ENCODE measurements around the gene MLF1. TPM values are rescaled to one million over a fixed set of nuclear protein-coding genes. Genes with fewer than 3 reads are reported as not detected.

The MLF1 gene
- total RNA-seq, 1 experiment from 2014 or later = 22.3 TPM

DNA sequence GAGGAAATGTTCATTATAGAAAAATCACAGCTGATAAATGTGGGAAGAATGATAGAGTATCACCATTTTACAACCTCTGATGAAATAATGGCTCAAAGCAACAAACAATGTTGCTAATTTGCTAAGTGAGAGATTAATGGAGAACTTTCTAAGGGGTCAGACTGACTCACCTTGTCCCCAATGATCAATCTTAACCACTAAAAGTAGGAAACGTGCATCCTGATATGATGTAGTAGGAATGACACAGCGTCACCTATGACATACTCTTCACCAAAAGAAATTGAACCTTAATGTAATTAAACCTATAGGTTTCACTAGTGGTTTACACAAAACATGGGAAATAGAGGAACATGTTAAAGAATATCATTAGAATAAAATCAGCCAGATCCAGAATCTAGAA is 35.1 kb upstream of the MLF1 start (continued):
- TF ChIP-seq, protein P1, sequence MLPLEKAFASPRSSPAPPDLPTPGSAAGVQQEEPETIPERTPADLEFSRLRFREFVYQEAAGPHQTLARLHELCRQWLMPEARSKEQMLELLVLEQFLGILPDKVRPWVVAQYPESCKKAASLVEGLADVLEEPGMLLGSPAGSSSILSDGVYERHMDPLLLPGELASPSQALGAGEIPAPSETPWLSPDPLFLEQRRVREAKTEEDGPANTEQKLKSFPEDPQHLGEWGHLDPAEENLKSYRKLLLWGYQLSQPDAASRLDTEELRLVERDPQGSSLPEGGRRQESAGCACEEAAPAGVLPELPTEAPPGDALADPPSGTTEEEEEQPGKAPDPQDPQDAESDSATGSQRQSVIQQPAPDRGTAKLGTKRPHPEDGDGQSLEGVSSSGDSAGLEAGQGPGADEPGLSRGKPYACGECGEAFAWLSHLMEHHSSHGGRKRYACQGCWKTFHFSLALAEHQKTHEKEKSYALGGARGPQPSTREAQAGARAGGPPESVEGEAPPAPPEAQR (CRISPR knock-in tag; IDR thresholded peaks at IDR 0.05) = no peak
- TF ChIP-seq ZNF219 (CRISPR knock-in tag; IDR thresholded peaks at IDR 0.05; ENCODE audit: borderline replicate concordance) = no peak
- no peak for TF ChIP-seq ZNF263 (CRISPR knock-in tag; IDR thresholded peaks at IDR 0.05; ENCODE audit: low read depth)
- TF ChIP-seq, protein P2, sequence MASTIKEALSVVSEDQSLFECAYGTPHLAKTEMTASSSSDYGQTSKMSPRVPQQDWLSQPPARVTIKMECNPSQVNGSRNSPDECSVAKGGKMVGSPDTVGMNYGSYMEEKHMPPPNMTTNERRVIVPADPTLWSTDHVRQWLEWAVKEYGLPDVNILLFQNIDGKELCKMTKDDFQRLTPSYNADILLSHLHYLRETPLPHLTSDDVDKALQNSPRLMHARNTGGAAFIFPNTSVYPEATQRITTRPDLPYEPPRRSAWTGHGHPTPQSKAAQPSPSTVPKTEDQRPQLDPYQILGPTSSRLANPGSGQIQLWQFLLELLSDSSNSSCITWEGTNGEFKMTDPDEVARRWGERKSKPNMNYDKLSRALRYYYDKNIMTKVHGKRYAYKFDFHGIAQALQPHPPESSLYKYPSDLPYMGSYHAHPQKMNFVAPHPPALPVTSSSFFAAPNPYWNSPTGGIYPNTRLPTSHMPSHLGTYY (CRISPR knock-in tag; IDR thresholded peaks at IDR 0.05) = no peak
- TF ChIP-seq JAZF1 (CRISPR knock-in tag; IDR thresholded peaks at IDR 0.05) = no peak
- no peak for TF ChIP-seq JUN (CRISPR knock-in tag; IDR thresholded peaks at IDR 0.05)
- TF ChIP-seq OVOL2 (CRISPR knock-in tag; IDR thresholded peaks at IDR 0.05; ENCODE audit: borderline replicate concordance) = no peak

DNA sequence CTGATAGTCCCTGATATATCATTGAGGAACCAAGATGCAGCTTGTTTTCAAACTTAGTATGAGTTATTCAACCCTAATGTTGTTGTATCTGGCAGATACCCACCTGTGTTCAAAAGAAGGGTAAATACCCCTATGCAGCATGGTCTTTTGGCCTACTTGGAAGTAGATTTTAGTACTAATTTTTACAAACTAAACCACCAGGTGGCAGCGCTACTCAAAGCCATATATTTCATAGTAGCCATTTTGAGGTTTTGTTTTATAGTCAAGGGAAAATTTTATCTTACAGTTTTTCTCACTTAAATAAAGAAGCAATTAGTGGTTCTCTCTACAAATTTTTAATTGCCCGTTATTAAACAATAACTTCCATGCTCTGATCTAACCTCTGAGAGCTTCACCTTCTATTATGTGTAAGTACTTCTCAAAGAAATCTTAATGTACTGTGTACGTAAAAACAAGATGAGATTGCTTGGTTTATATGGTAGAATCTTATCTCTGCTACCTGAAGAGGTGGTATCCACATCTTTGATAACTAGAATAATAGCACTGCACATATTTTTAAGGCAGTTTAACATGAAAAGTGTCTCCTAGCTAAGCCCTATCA is 31.5 kb upstream of the MLF1 start:
- Mint-ChIP-seq H3K4me3 (no peak overlapping the region), H3K36me3 (no peaks in the 10 kb centered on the region), H3K27ac (no peak overlapping the region; the same call in 1 of the 2 replicates), H3K4me1 (no peaks in the 10 kb centered on the region), H3K27me3 (ENCODE audit: low read depth) (no peaks in the 10 kb centered on the region), H3K9me3 (no peaks in the 10 kb centered on the region)
- ATAC-seq (peak; percentile 78), DNase-seq (ENCODE audit: low spot score) (no peak)
- TF ChIP-seq, protein P3, sequence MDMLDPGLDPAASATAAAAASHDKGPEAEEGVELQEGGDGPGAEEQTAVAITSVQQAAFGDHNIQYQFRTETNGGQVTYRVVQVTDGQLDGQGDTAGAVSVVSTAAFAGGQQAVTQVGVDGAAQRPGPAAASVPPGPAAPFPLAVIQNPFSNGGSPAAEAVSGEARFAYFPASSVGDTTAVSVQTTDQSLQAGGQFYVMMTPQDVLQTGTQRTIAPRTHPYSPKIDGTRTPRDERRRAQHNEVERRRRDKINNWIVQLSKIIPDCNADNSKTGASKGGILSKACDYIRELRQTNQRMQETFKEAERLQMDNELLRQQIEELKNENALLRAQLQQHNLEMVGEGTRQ (CRISPR knock-in tag; IDR thresholded peaks at IDR 0.05) = no peak
- TF ChIP-seq ZNF232 (CRISPR knock-in tag; IDR thresholded peaks at IDR 0.05) (no peak), CREM (CRISPR knock-in tag; IDR thresholded peaks at IDR 0.05) (no peak), PRRX2 (CRISPR knock-in tag; IDR thresholded peaks at IDR 0.05) (no peak), FOXP1 (CRISPR knock-in tag; IDR thresholded peaks at IDR 0.05; ENCODE audit: borderline replicate concordance) (no peak), ZNF138 (CRISPR knock-in tag; conservative IDR thresholded peaks at IDR 0.05) (no peak), TEAD4 (CRISPR knock-in tag; IDR thresholded peaks at IDR 0.05) (no peak), OVOL2 (CRISPR knock-in tag; IDR thresholded peaks at IDR 0.05; ENCODE audit: borderline replicate concordance) (no peak), EMX1 (CRISPR knock-in tag; IDR thresholded peaks at IDR 0.05) (no peak), NR3C1 (CRISPR knock-in tag; conservative IDR thresholded peaks at IDR 0.05; ENCODE audit: low read depth) (no peak)
- TF ChIP-seq, protein P4, sequence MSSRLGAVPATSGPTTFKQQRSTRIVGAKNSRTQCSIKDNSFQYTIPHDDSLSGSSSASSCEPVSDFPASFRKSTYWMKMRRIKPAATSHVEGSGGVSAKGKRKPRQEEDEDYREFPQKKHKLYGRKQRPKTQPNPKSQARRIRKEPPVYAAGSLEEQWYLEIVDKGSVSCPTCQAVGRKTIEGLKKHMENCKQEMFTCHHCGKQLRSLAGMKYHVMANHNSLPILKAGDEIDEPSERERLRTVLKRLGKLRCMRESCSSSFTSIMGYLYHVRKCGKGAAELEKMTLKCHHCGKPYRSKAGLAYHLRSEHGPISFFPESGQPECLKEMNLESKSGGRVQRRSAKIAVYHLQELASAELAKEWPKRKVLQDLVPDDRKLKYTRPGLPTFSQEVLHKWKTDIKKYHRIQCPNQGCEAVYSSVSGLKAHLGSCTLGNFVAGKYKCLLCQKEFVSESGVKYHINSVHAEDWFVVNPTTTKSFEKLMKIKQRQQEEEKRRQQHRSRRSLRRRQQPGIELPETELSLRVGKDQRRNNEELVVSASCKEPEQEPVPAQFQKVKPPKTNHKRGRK (CRISPR knock-in tag; IDR thresholded peaks at IDR 0.05; ENCODE audit: borderline replicate concordance) = no peak
- TF ChIP-seq, protein P5, sequence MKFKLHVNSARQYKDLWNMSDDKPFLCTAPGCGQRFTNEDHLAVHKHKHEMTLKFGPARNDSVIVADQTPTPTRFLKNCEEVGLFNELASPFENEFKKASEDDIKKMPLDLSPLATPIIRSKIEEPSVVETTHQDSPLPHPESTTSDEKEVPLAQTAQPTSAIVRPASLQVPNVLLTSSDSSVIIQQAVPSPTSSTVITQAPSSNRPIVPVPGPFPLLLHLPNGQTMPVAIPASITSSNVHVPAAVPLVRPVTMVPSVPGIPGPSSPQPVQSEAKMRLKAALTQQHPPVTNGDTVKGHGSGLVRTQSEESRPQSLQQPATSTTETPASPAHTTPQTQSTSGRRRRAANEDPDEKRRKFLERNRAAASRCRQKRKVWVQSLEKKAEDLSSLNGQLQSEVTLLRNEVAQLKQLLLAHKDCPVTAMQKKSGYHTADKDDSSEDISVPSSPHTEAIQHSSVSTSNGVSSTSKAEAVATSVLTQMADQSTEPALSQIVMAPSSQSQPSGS (CRISPR knock-in tag; IDR thresholded peaks at IDR 0.05; ENCODE audit: borderline replicate concordance, low read depth) = no peak
- TF ChIP-seq, protein P6, sequence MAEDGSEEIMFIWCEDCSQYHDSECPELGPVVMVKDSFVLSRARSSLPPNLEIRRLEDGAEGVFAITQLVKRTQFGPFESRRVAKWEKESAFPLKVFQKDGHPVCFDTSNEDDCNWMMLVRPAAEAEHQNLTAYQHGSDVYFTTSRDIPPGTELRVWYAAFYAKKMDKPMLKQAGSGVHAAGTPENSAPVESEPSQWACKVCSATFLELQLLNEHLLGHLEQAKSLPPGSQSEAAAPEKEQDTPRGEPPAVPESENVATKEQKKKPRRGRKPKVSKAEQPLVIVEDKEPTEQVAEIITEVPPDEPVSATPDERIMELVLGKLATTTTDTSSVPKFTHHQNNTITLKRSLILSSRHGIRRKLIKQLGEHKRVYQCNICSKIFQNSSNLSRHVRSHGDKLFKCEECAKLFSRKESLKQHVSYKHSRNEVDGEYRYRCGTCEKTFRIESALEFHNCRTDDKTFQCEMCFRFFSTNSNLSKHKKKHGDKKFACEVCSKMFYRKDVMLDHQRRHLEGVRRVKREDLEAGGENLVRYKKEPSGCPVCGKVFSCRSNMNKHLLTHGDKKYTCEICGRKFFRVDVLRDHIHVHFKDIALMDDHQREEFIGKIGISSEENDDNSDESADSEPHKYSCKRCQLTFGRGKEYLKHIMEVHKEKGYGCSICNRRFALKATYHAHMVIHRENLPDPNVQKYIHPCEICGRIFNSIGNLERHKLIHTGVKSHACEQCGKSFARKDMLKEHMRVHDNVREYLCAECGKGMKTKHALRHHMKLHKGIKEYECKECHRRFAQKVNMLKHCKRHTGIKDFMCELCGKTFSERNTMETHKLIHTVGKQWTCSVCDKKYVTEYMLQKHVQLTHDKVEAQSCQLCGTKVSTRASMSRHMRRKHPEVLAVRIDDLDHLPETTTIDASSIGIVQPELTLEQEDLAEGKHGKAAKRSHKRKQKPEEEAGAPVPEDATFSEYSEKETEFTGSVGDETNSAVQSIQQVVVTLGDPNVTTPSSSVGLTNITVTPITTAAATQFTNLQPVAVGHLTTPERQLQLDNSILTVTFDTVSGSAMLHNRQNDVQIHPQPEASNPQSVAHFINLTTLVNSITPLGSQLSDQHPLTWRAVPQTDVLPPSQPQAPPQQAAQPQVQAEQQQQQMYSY (CRISPR knock-in tag; IDR thresholded peaks at IDR 0.05) = no peak
- TF ChIP-seq, protein P7, sequence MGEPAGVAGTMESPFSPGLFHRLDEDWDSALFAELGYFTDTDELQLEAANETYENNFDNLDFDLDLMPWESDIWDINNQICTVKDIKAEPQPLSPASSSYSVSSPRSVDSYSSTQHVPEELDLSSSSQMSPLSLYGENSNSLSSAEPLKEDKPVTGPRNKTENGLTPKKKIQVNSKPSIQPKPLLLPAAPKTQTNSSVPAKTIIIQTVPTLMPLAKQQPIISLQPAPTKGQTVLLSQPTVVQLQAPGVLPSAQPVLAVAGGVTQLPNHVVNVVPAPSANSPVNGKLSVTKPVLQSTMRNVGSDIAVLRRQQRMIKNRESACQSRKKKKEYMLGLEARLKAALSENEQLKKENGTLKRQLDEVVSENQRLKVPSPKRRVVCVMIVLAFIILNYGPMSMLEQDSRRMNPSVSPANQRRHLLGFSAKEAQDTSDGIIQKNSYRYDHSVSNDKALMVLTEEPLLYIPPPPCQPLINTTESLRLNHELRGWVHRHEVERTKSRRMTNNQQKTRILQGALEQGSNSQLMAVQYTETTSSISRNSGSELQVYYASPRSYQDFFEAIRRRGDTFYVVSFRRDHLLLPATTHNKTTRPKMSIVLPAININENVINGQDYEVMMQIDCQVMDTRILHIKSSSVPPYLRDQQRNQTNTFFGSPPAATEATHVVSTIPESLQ (CRISPR knock-in tag; IDR thresholded peaks at IDR 0.05) = no peak
- TF ChIP-seq, protein P8, sequence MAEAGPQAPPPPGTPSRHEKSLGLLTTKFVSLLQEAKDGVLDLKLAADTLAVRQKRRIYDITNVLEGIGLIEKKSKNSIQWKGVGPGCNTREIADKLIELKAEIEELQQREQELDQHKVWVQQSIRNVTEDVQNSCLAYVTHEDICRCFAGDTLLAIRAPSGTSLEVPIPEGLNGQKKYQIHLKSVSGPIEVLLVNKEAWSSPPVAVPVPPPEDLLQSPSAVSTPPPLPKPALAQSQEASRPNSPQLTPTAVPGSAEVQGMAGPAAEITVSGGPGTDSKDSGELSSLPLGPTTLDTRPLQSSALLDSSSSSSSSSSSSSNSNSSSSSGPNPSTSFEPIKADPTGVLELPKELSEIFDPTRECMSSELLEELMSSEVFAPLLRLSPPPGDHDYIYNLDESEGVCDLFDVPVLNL (CRISPR knock-in tag; IDR thresholded peaks at IDR 0.05; ENCODE audit: borderline replicate concordance, low read depth) = no peak
- ChIA-PET CTCF (interaction anchor here (2.6 kb wide), 1 partner anchor 105 kb away, joined by 10 read pairs; the partner anchor contains the start of gene GFM1), POLR2A (no interaction called here)

Measured in WTC11 (cell line).